ENCODE measurements around the gene BCL2.
A peak's percentile ranks its signal among the peaks of the same experiment; 100 is the strongest.
"Not testable (repeated sequence)": the region's sequence is repeated elsewhere in the genome, so short reads cannot be mapped to it uniquely, and the experiment has no call there.

The BCL2 gene
- total RNA-seq = 160 to 362 (median 210) reads per million in 4 donors

GRCh38 chr18:63319383-63320122 lies at the start of gene BCL2:
Gene BCL2 (minus strand): TSS chr18:63319769.
- peak in 3 of 5 donors; percentile 20 to 60 (median 35) for DNase-seq

DNA sequence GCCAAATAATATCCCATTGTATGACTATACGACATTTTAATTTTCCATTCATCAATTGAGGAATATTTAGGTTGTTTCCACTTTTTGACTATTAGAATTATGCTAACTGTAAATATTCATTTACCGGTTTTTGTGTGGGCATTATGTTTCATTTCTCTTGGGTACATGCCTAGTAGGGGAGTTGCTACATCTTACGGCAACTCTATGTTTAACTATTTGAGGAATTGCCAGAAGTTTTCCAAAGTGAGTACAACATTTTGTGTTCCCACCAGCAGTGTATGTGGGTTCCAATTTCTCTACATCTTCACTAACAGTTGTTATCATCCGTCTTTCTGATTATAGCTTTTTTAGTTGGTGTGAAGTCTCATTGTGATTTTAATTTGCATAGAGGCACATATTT lies 49.0 kb upstream of the BCL2 start:
- DNase-seq = no peak

DNA sequence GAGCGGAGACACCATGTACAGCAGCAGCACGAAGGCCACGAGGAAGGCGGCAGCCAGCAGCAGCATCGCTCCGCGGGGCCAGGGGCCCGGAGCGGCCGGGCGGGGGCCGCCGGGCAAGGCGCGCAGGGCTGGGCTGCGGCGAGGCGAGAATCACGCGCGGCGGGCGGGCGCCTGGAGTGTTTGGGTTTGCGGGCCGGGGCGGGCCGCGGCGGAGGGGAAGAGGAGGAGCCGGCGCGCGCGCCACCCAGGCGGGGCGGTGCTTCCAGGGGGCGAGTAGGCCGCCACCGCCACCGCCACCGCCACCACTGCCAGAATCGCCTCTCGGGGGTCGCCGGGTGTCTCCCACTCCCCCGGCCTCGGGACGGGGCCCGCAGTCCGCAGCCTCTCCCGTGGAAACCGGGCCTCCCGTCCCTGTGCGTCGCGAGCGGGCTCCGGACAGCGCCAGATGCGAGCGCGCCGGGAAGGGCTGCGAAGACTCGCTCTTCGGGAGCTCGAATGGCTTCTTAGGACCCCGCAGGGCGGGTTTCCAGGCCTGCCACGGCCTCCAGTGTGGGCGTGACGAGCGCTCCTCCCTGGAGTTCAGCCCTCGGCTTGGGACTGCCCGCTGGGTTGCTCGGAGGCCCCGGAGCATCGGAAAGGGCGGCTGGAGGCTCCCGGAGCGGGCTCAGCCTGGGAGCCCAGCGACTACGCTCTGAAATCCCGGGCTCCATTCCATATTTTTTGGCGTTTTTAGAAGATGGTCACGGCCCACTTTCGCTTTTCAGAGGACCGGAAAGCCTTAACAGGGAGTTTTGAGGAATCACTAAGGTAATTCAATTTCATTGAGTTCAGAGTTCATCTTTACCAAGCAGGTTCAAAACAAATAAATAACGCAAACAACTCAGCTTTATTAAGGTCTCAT lies 47.7 kb upstream of the BCL2 start, which contains the start of gene KDSR:
Gene KDSR, minus strand, starts transcription at position 154 of the 901 bp plus-strand sequence. Its CDS starts 88 bp downstream, at position 66.
- DNase-seq = peak; percentile 63 to 80 (median 75)

GRCh38 chr18:63366213-63367052 lies 46.9 kb upstream of the BCL2 start:
- DNase-seq = peak; percentile 38 to 71 (median 60)

DNA sequence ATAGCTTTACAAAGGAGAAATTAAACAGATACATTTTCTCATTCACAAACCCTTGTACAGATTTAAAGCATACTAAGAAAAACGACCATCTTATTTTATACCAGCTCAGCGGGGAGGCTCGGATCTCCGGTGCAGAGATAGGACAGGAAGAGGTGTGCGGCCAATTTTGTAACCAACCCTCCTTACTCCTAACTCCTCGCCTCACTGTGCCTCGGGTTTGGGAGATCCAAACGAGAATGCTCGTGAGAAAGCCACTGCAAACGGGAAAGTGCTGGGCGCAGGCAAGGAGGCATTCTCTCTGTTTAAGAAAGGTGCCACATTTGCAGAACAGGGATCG lies 46.3 kb upstream of the BCL2 start:
- no peak for DNase-seq

GRCh38 chr18:63363951-63364350 lies 44.4 kb upstream of the BCL2 start:
- DNase-seq = peak in 3 of 5 donors; percentile 8 to 74 (median 14)

DNA sequence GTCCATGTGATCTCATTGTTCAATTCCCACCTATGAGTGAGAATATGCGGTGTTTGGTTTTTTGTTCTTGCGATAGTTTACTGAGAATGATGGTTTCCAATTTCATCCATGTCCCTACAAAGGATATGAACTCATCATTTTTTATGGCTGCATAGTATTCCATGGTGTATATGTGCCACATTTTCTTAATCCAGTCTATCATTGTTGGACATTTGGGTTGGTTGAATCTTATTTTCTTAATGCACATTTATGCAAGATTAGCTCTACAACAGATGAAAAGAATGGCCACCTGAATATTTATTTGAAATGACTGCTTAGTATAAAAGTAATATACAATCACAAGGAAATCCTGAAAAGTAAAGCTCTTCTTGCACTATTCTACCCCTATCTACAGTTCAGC lies 43.9 kb upstream of the BCL2 start:
- not testable (repeated sequence) for DNase-seq

DNA sequence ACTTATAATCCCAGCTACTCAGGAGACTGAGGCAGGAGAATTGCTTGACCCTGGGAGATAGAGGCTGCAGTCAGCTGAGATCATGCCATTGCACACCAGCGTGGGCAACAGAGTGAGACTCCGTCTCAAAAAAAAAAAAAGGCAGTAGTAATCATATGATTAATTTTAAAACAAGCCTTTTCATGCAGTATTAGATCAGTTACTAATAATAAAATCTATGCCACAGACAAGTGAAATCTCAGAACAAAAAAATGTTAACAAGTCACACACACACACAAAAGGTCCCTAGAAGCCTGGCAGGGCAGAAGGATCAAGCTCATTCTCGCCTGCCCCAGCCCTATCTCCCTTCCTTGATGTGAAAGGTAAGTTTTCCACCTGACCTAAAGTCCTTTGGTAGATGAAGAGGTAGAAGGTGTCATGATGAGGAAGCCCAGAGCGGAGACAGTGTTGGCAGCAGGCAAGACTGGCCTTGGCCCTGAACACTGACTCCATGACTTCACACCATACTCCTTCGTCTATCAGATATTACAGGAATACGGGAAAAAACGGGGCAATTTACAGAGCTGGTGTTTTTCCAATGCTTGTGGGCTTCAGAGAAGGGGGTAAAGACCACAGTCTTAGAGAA lies 36.8 kb upstream of the BCL2 start:
- no peak for DNase-seq

DNA sequence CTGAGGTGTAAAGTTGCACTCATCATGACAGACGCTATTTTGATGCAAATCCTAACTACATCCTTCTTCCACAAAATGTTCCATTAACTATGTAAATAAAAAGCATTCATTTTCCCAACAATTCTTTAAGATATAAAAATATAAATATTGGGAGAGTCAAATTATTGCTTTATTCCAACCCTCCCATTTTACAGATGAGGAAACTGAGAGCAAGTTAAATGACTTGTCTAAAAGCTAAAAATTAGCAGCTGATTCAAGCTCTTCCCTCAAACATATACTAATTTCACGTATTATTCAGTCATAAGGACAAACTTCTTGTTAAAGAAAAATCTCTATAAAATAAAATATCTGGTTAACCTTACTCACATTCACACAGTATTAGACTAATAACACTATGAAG lies 30.7 kb upstream of the BCL2 start:
- no peak for DNase-seq

DNA sequence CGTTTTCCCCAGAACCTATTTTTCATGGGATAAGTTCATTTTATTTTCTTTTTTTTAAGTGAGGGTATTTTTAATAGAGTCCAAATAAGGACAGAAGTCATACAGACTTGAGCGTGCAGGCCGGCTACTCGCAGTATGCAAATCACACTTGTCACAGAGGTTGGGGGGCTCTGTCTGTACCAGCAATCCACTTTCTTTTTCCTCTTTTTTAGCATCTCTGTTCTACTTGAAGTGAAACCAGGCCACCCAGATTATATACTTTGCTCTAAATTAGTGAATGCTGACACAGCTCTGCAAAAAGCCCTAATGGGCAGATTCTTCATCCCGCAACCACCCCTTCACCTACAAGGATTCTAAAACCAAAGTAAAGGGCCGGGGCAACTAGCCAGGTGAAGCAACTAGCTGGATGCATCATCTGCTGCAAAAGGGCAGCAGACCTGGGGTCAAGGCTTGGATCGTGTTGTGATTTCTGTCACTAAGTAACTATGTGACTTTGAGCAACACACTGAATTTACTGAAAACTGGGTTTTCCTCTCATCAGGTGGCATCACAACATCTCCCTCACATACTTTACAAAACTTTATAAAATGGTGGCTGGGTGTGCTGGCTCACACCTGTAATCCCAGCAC lies 29.1 kb upstream of the BCL2 start:
- no peak for DNase-seq

DNA sequence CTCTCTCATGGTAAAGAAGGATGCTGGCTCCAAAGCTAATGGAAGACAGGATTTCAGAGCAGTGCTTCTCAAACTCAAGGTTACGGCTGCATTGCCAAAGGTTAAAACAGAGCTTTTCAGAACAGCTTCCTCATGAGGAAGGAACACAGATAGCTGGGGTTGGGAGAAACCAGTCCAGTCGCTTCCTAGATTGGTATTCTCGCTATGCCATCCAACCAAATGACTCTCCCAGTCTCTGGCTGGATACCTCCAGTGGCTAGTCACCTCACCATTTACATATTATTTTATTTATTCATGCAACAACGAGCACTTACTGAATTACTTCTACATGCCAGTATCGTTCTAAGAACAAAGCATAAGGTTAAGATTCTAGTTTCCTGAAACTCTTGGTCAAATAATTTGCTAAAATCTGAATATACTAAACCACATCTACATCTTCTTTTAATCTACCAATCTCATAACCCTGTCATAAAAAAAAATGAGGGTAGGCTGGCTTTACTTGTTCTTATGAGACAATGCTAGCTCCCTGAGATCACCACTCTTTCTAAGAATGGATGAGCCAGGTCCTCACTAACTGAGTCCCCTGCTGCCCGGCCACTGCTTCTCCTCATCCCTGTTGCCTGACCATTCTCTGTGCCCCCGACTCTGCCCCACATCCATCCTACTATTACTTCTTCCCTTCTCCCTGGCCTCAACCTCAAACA lies 27.1 kb upstream of the BCL2 start:
- no peak for DNase-seq

DNA sequence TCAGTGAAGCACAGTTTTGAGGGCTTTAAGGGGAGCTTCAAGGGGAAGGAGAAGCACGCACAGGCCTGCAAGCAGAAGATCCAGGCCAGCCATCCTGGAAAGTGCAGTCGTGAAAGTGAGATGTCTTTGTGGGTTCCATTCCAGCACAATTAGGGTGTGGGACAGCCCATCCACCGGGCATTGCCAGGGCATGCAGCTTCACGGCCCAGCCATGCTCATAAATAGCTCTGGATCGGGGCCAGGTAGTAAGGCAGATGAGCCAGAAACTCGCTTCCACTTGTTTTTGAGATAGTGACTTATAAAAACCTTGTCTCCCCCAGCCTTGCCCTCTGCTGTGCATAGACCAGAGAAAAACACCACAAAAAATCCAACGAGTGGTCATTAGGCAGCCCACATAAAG lies 26.5 kb upstream of the BCL2 start:
- no peak for DNase-seq

GRCh38 chr18:63344918-63345317 lies 25.3 kb upstream of the BCL2 start:
- no peak for DNase-seq

DNA sequence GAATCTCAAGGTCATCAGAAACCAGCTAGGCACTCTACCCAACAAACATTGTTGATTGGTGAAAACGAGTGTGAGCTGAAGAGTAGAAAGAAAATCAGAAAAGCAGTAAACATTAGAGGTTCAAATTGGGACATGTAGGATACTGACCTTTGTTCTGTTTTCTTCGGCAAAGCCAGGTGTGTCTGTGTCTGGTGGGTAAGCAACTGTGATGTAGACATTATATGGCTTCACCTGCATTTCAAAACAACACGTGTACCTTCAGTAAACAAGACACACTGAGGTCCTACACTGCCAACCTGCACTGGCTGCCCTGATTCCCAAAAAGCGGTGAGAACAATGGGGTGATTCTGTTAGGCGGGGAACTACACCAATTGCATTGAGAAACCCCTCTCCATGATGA lies 24.7 kb upstream of the BCL2 start:
- no peak for DNase-seq

GRCh38 chr18:63342206-63342605 lies 22.6 kb upstream of the BCL2 start:
- DNase-seq = peak in 1 of 5 donors; percentile 6

DNA sequence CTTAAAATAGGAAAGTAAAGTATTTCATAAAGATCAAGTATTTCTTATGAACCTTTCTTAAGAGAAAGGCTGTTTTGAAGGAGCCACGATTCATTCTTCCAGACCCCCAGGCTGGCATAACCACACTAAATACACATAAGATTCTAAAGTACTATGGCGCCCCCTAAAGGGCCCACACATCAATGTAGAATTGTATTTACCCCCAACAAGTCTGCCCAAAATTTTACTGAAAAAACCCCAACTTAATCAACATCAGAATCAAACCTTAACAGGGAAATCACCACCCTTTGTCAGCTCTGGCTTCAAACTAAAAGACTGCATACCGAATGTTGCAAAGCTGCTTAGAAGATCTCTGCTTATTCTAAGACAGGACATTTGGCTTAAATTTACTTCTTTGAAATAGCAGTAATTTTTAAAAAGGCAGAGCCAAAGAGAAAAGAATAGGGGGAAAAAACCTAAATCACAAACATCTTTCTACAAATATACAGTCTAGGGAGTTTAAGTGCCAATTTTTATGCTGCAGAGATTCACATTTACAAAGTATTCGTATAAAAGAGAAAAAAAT lies 20.4 kb upstream of the BCL2 start:
- DNase-seq = peak in 4 of 5 donors; percentile 24 to 43 (median 39)

- no peak for DNase-seq
These were observed 17.0 kb upstream of the BCL2 start for GRCh38 chr18:63336366-63337099.

DNA sequence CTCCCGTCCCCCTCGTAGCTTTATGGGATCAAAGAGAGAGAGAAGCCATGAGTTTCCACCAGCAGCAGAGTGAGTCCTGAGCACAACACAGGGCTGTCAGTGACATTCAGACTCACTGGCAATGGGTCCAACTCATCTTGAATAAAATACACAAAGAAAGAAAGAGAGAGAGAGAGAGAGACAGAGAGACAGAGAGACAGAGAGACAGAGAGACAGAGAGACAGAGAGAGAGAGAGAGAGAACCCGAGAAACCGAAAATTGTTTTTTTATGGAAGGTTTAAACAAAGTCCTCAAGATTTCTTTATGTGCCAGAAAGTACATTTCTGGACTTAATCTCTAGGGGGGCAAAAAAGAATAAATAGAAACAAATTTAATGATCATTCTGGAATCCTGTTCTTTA lies 11.5 kb upstream of the BCL2 start:
- no peak for DNase-seq

- DNase-seq = no peak
These were observed 10.0 kb upstream of the BCL2 start for GRCh38 chr18:63329431-63330145.
